ENCODE results near the gene C3orf52.
"Not testable (repeated sequence)": the region's sequence is repeated elsewhere in the genome, so short reads cannot be mapped to it uniquely, and the experiment has no call there.

C3orf52 gene, protein sequence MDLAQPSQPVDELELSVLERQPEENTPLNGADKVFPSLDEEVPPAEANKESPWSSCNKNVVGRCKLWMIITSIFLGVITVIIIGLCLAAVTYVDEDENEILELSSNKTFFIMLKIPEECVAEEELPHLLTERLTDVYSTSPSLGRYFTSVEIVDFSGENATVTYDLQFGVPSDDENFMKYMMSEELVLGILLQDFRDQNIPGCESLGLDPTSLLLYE

DNA sequence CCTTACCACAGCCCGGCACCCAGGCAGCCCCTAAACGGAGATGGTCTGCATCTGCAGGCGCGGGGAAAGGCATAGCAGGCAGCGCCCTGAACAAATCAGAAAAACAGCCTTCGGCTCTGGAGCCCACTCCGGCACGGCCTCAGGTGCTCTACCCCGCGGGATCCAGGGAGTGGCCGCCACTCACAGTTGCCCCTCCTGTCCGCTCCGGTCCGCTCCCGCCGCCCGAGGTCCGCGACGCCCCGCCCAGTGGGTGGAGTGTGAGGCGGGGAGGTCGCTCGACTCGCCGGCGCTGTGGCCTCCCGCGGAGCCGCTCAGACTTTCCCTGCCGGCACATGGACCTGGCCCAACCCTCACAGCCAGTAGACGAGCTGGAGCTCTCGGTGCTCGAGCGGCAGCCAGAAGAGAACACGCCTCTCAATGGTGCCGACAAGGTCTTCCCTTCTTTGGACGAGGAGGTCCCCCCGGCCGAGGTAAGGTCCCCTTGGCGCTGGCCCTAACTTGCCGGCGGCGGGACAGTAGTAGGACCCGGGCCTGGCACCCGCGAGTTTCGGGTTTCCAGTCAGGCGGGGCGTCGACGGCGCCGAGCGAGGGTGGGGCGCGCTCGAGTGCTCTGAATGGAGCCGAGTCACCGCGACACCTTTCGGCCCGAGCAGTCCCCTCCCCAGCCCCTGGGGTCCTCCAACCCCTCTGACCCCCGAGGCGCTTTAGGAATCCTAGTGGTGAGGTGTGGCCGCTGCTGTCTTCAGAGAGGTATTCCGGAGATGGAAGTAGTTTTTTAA, at the start of gene C3orf52:
TSS of gene C3orf52 (plus strand) at position 314 of the 779 bp plus-strand sequence. CDS start at position 333, 19 bp downstream.
- in situ Hi-C loops (cut with MboI; ENCODE audit: low sequenced_read_pairs): no loop called here

DNA sequence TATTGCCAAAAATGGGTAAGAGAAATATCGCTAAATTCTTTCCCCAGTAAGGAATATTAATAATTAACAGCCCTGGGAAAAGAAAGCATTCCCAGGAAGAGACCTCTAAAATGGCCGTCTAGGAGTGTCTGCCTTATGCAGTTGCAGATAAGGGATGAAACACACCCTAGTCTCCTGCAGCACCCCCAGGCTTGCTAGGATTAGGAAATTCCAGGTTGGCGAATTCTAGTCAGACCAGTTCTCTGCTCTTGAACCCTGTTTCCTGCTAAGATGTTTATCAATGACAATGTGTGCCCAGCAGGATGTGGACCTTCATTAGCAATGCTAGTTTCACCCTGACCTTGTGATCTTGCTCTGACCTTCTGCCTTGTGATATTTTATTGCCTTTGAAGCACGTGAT, 49.0 kb upstream of the C3orf52 start:
- in situ Hi-C loops (cut with MboI; ENCODE audit: low sequenced_read_pairs): not testable (repeated sequence)

DNA sequence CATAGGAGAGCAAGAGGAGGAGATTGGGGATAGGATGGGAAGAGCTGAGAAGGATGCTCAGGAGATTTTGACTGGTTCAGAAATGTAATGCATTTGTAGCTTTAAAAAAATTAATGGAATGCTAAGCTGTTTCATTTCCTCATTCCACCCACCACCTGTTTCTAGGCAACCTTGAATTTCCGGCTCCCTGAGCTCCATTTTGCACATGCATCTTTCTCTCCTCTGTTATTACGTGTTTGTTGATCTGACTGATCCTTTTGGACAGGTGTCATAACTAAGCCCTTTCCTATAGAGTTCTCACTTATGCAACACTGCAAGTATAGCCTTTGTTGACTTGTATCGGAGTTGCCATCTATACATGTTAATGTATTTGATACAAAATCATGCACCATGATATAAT, 47.3 kb upstream of the C3orf52 start:
- in situ Hi-C loops (cut with MboI; ENCODE audit: low sequenced_read_pairs): no loop called here

DNA sequence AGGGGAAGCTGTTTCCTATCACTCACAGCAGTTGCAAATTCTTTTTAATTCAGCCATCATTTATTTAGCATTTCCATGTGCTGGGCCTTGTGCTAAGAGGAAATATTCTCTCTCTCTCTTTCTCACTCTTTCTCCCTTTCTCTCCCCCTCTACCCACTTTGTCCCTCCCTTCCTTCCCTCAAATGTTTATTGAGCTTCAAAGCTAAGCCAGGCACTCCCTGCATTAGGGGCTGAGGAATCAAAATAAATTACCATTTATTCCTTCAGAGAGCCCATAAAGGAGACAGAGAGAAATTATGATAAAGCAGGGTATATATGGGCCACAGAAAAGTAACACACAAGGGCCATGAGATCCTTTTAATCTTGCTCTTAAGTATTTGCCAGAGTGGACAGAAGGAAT, 44.9 kb upstream of the C3orf52 start:
- in situ Hi-C loops (cut with MboI; ENCODE audit: low sequenced_read_pairs): no loop called here

DNA sequence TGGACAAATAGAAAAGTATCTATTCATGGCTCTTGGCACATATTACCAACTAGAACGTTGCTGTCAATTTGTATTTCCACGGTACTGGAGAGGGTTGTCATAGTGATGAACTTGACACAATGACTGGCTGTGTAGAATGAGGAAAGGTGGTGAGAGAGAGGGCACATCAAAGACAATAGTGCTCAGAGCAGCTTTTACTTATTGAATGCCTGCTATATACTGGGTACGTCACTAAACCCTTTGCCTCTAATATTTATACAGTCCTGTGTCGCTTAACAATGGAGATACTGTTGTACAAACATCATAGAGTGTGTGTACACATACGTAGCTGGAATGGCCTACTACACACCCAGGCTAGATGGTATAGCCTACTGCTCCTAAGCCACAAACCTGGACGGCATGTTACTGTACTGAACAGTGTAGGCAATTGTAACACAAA, 43.3 kb upstream of the C3orf52 start:
- in situ Hi-C loops (cut with MboI; ENCODE audit: low sequenced_read_pairs): no loop called here

DNA sequence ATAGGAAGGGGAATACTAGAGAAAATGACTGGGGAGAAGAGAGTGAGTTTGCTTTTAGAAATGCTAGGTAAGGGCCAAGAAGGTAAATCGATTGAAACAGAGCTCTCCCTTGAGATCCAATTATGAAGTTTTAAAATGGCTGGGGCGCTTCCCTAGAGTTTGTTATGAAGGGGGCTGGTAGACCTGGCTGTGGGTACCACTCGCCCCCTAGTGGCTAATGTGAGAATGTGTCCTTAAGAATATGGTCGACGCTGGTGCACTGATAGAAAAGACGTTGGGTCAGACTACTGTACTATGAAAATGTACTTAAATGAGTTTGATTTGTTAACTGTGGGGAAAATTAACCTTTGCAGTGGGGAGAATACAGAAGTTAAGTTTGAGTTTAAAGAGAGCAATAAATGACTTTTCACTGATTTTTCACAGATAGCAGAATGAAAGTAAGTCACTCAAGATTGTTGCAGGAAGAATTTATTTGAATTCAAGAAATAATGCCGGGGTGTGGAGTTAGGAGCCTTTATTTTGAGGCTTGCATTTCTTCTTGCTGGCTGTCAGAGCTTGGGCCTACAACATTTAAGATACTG, 42.5 kb upstream of the C3orf52 start:
- in situ Hi-C loops (cut with MboI; ENCODE audit: low sequenced_read_pairs): no loop called here

DNA sequence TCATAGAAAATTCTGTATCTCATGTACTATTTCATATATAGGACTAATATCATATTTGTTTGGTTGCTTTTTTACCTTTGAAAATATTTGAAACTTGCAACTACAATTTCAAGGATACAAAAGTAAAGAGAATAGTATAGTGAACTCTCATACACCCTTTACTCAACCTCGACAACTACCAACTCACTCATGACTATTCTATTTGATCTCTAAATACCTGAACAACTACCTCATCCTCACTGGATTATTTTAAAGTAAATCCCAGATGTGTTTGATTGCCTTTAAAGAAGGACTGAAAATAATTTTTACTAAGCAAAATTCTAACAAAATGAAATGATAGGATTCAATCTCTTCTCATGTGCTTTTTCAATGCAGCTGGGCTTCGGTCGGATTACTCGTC, 39.6 kb upstream of the C3orf52 start:
- in situ Hi-C loops (cut with MboI; ENCODE audit: low sequenced_read_pairs): no loop called here

DNA sequence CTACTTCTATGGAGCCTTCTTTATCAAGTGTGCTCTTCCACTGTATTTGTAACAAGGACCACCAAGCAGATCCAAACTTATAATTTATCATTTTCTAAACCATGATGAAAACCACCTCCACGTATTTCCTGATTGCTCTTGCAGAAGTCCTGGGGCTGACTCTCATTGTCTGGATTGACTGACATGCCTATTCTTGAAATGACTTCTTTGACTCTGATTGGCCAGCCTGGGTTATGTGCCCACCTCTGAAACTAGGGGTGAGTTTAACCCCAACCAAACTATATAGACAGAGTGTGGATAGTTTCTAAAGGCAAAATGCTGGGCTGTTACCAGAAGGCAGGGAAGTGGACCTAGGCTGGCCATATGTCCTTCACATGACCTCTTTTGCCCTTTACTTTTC, 38.9 kb upstream of the C3orf52 start:
- in situ Hi-C loops (cut with MboI; ENCODE audit: low sequenced_read_pairs): no loop called here

DNA sequence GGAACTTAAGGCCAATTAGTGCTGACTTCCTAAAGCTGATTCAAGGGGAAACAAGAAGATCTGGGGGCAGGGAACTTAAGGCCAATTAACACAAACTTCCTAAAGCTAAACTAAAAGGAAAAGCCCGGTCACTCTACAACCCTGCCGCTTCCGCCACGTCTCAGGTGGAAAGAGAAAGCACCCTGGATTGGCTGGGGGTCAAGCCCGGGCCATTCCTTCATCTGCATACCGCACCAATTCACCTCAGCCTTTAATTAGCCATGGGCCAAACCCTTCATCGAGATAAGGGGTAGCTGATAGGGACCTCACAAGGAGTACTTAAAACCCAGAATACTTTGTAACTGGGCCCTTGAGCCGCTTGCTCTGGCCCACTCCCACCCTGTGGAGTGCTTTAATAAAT, 37.3 kb upstream of the C3orf52 start:
- in situ Hi-C loops (cut with MboI; ENCODE audit: low sequenced_read_pairs): no loop called here

DNA sequence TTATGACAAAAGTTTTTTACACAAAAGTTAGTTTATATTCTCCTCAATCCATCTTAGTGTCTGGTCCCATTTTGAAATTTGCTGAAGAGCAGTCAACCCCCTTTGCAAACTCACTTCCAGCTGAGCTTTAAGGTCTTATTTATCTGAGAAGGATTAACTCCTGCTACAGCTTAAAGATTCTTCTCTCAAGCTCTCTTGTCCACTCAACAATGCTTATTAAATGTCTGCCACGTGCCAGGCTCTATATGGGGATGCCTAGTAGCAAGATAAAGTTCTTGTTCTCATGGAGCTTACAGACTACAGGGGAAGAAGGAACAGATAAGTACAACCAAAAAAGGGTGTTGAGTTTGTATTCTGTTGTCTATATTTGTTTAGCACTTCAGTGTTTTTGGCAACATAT, 33.0 kb upstream of the C3orf52 start:
- in situ Hi-C loops (cut with MboI; ENCODE audit: low sequenced_read_pairs): no loop called here

DNA sequence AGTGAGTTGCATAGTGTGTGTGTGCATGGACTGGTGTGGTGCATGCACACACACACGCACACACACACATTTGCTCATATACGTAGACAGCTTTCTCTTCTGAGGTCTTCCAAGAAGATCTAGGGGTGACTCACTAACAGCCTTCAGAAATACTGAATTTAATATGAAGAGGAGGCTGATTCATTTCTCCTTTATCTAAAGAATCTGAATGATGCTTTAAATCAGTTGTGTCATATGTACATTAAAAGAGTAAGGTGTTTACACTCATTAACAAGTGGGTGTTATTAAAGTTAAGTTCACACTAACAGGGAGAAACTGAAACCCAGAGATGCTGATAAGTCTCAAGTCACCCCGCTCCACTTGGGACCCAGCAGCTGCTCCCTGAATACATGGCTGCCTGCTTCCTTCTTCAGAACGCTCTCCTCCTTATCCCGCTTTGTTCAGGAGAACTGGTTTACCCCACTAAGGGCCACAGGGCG, 29.7 kb upstream of the C3orf52 start:
- in situ Hi-C loops (cut with MboI; ENCODE audit: low sequenced_read_pairs): no loop called here

DNA sequence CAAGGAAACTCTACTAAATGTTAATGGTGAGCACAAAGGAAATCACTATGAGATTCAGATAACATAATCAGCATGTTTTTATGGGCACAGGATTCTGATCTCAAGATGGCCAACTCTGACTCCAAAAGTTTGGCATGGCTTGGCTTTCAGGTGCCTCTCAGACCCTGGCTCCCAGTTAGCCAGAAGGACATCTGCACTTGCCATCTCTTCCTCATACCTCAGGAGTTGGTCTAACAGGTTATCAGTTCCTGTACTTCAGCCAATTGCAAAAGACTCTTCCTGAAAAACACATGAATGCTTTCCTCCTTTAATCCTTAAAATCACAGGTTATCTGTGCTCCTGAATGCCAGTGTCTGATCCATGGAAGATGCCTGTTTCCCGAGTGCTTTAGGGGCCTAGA, 26.7 kb upstream of the C3orf52 start:
- in situ Hi-C loops (cut with MboI; ENCODE audit: low sequenced_read_pairs): no loop called here

DNA sequence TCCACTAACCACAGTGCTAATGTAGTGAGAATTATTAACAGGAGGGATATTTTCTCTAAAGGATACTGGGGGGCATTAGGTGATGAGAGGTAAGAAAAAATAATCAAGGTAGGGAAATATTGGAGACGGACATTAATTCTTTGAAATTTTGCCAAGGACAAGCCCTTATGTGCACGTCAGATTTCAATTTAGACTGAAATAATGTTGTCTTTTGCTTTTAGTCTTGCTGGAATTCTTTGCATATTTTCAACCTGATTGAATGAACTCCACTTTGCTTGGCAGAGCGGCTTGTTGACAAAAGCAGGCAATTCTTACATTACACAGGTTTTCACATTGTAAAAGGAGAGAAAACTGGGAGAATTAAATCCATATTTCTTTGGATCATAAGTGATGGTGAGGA, 25.0 kb upstream of the C3orf52 start:
- in situ Hi-C loops (cut with MboI; ENCODE audit: low sequenced_read_pairs): no loop called here

DNA sequence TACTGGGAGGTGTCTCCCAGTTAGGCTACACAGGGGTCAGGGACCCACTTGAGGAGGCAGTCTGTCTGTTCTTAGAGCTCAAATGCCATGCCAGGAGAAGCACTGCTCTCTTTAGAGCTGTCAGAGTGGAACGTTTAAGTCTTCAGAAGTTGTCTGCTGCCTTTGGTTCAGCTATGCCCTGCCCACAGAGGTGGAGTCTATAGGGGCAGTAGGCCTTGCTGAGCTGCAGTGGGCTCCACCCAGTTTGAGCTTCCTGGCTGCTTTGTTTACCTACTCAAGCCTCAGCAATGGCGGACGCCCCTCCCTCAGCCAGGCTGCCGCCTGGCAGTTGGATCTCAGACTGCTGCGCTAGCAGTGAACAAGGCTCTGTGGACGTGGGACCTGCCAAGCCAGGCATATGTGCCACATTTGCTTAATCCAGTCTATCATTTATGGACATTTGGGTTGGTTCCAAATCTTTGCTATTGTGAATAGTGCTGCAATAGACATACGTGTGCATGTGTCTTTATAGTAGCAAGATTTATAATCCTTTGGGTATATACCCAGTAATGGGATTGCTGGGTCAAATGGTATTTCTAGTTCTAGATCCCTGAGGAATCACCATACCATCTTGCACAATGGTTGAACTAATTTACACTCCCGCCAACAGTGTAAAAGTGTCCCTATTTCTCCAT, 13.7 kb upstream of the C3orf52 start:
- in situ Hi-C loops (cut with MboI; ENCODE audit: low sequenced_read_pairs): not testable (repeated sequence)

DNA sequence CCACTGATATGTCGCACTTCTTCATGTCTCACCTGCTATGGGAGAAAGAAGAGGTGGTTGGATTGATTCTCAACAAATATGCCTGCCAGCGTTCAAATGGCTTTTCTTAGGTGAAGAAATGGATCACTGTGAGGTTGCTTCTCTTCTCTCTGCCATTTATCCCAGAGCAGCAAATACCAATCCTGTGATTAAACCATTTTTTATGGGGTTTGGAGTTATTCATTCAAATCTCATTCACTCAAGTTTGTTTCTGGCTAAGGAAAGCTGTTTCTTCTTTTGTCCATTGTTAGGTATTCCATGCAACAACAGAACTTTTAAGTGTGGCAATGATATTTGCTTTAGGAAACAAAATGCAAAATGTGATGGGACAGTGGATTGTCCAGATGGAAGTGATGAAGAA, 12.2 kb upstream of the C3orf52 start:
- in situ Hi-C loops (cut with MboI; ENCODE audit: low sequenced_read_pairs): no loop called here

DNA sequence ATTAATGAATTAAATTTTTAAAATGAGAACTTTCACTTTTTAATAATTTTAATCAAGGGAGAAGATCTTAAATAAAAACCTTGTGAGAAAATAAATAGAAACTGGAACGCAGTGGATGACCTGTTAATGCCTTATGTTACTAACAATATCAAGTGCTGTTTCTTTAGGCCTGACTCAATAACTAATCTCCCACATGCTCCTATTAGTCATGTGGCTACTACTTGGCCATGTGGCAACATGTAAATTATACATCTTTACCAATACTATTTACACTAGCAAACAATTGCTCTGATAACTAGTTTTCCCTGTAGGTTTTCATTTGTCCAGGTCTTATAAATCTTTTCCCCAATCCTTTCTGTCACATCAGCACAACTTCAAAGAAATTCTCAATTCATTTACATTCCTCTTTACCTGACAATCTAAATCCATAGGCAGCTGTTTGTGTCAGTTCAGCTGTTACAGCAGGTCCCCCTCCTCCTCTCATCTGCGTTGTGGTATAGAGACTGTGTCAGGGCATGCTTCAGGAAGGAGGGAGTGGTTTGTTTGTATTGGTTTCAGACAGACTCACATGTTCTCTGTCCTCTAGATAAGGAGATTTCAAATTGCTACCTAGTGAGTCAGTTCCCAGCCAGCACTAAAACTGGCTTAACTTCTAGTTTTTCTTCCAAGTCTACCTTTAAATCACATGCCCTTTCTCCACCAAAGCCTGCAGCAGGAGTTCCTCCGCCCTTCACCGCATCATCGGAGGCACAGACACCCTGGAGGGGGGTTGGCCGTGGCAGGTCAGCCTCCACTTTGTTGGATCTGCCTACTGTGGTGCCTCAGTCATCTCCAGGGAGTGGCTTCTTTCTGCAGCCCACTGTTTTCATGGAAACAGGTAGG, 11.3 kb upstream of the C3orf52 start:
- in situ Hi-C loops (cut with MboI; ENCODE audit: low sequenced_read_pairs): no loop called here

DNA sequence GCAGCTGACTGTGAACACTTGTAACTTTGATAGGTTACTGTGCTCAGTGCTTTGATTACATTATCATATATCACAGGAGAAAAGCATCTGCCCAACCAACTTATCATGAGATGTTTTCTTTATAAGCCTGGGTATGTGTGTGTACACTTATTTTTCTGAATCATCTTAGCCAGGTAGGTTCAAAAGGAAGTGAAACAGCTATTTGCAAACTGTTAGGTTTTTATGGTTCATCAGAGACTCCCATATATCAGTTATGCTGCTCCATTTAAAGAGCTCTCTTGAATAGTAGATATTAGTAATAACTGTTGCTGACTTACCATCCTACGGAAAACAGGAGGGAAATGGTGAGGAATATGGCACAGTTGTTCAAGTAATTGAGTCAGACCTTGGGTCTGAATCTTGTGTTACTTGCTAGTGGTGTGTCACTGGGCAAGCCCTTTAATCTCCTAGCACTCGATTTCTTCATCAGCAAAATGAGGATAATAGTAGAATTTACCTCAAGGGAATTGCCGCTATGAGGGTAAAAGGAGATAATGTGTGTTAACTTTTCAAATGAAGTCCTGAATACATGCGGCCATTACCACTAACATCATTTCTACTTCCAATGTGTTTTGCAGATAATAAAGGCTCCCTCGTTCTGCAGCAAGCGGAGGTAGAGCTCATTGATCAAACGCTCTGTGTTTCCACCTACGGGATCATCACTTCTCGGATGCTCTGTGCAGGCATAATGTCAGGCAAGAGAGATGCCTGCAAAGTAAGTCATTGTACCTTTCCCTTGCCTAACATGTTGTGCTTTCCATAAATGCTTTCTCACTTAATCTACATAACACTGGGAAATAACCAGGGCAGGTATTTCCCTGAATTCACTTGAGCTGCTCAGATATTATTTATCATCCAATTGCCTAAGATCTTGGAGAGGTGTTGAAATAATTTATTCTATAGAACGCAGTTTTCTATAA, 7.8 kb upstream of the C3orf52 start:
- in situ Hi-C loops (cut with MboI; ENCODE audit: low sequenced_read_pairs): no loop called here

DNA sequence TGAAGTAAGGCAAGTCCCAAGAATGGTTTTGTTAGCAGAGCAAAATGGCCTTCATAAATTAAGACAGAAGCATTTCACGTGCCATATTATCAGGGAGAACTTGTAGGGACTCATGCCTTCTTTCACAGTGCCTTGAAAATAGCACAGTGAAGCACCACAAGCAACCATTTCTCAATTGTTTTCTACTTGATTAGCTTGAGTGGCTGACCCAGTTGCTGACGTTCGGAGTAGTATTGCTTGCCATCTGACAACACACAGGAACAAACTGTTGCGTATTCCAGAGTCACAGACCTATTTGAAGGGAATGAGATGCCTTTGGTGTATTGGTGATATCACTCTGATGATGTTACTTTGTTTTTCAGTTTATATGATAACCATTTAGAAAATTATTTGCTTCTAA, 3.0 kb upstream of the C3orf52 start:
- in situ Hi-C loops (cut with MboI; ENCODE audit: low sequenced_read_pairs): no loop called here

DNA sequence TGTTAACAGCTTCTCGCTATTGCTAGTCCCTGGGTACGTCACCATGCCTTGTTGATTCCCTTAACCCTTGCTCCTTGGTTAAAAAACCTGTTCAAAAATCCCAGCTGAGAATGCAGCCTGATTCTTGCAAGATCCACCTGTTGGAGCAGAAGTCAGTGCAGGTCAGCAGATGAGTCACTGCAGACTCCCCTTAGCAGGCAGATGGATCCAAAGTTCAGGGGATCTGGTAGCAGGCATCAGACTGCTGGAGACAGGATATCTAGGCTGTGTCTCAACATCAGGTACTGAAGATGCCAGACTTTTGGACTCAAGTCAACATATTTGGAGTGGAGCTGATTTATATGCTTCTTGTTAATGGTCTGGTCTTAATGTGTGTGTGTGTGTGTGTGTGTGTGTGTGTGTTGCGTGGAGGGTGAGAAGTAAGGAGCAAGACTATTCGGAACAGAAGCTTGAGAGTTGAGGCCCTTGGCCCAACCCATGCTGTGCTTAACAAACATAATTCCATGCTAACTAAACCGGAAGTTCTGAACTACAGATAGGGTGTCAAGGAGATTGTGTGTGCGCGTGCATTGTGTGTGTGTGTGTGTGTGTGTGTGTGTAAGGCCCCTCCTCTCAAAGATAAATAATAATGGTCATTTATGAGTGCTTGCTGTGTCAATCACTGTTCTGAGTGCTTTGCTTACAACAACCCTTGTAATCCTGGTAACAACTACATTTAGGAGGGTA, 1.0 kb upstream of the C3orf52 start:
- in situ Hi-C loops (cut with MboI; ENCODE audit: low sequenced_read_pairs): no loop called here
